B cell (primary cell): ENCODE measurements around the gene DIS3L2. TPM values are rescaled to one million over a fixed set of nuclear protein-coding genes. Genes with fewer than 3 reads are reported as not detected.

Experiments
- ATAC-seq: fragments of 200-7000 bp; cut with Tn5 transposase; one replicate; pipeline ENCODE4 v1.10.0; 2021; ENCODE audit warnings: low read depth, mild to moderate bottlenecking, moderate number of reproducible peaks, moderate library complexity
- CTCF ChIA-PET: fragments of 350-600 bp; sonication (Branson Sonifier 250); formaldehyde crosslinking; loops from one replicate; lab custom pipeline; 2021; ENCODE audit warnings: antibody characterized with exemption, inconsistent platforms; lab: Charles Lee
- POLR2A ChIA-PET: fragments of 350-600 bp; sonication (Branson Sonifier 250); formaldehyde crosslinking; loops from one replicate; lab custom pipeline; 2021; ENCODE audit warnings: antibody characterized with exemption; lab: Charles Lee
- DNase-seq: peaks from one replicate; pipeline ENCODE4 v3.0.0; 2013
- H2AFZ ChIP-seq: 2 replicates; pipeline ENCODE4 v1.6.1; 2012; ENCODE audit warnings: mild to moderate bottlenecking, low read depth, low read length; ENCODE audit not compliant: insufficient read depth, poor library complexity, severe bottlenecking
- H3K27ac ChIP-seq, 2 donors: 1 replicate in 1 of 2; 2 replicates in 1 of 2; pipeline ENCODE4 v1.5.1; 2012 to 2013; ENCODE audit warnings: low read length in 2 of 2, mild to moderate bottlenecking in 2 of 2, moderate library complexity in 1 of 2
- H3K27me3 ChIP-seq, 4 experiments: fragments of 200-600 bp in 1 of 4; sonication (generic) in 1 of 4; replicated peaks in 1 of 4; 1 replicate in 2 of 4; 2 replicates in 2 of 4; pipeline versions ENCODE4 v1.6.1 to v1.7.0; 2013 to 2016; ENCODE audit warnings: low read length in 3 of 4, mild to moderate bottlenecking in 2 of 4, mixed read lengths in 1 of 4, moderate library complexity in 1 of 4; ENCODE audit not compliant: insufficient read depth in 4 of 4, control insufficient read depth in 3 of 4; ENCODE audit errors: control extremely low read depth in 1 of 4
- H3K36me3 ChIP-seq, 2 experiments: replicated peaks in 1 of 2; 1 replicate in 1 of 2; 2 replicates in 1 of 2; pipeline versions ENCODE4 v1.6.1 to v1.7.1; 2013; ENCODE audit warnings: low read length in 1 of 2; ENCODE audit not compliant: insufficient read depth in 2 of 2, control insufficient read depth in 1 of 2; ENCODE audit errors: control extremely low read depth in 1 of 2, extremely low read depth in 1 of 2
- H3K4me1 ChIP-seq, 2 donors: fragments of 200-600 bp in 1 of 2; sonication (generic) in 1 of 2; 1 replicate in 1 of 2; 2 replicates in 1 of 2; pipeline versions ENCODE4 v1.5.1 to v1.6.1; 2013 to 2017; ENCODE audit warnings: low read length in 2 of 2; ENCODE audit not compliant: control insufficient read depth in 2 of 2, insufficient read depth in 2 of 2
- H3K4me2 ChIP-seq: replicated peaks from 2 replicates; pipeline ENCODE3; 2012; ENCODE audit warnings: mild to moderate bottlenecking, low read depth, low read length; ENCODE audit not compliant: poor library complexity, severe bottlenecking
- H3K4me3 ChIP-seq, 5 experiments: fragments of 200-600 bp in 1 of 5; sonication (generic) in 1 of 5; 1 replicate in 3 of 5; 2 replicates in 2 of 5; pipeline versions ENCODE4 v1.5.1 to v1.7.0; 2011 to 2016; ENCODE audit warnings: low read length in 4 of 5, mild to moderate bottlenecking in 4 of 5, low read depth in 2 of 5, control low read depth in 1 of 5, moderate library complexity in 1 of 5; ENCODE audit not compliant: insufficient read depth in 1 of 5; ENCODE audit errors: control extremely low read depth in 1 of 5, extremely low read depth in 1 of 5
- H3K79me2 ChIP-seq: fragments of 200-600 bp; sonication (generic); one replicate; pipeline ENCODE4 v1.6.0; 2016; ENCODE audit warnings: low read length; ENCODE audit not compliant: control insufficient read depth, insufficient read depth
- H3K9ac ChIP-seq: fragments of 200-600 bp; sonication (generic); 2 replicates; pipeline ENCODE4 v1.6.1; 2017; ENCODE audit warnings: mild to moderate bottlenecking, low read length, moderate library complexity
- H3K9me3 ChIP-seq, 3 donors: one replicate each; pipeline versions ENCODE4 v1.6.1 to v1.7.1; 2013; ENCODE audit warnings: low read length in 2 of 3; ENCODE audit not compliant: control insufficient read depth in 2 of 3, insufficient read depth in 1 of 3; ENCODE audit errors: control extremely low read depth in 1 of 3
- H4K20me1 ChIP-seq: 2 replicates; pipeline ENCODE4 v1.6.0; 2012; ENCODE audit warnings: mild to moderate bottlenecking, low read length; ENCODE audit not compliant: insufficient read depth, control insufficient read depth, poor library complexity, severe bottlenecking
- H3K27ac Mint-ChIP-seq: one replicate; pipeline ENCODE4 v1.8.0; 2021; ENCODE audit warnings: mixed read lengths
- H3K27me3 Mint-ChIP-seq: one replicate; pipeline ENCODE4 v1.8.0; 2021; ENCODE audit warnings: mixed read lengths
- H3K4me1 Mint-ChIP-seq: one replicate; pipeline ENCODE4 v1.8.0; 2021; ENCODE audit warnings: mixed read lengths
- H3K4me3 Mint-ChIP-seq: one replicate; pipeline ENCODE4 v1.8.0; 2021; ENCODE audit warnings: mixed read lengths
- H3K9me3 Mint-ChIP-seq: one replicate; pipeline ENCODE4 v1.8.0; 2022; ENCODE audit warnings: mixed read lengths; ENCODE audit not compliant: insufficient read depth
- EZH2 ChIP-seq: IDR thresholded peaks from 2 replicates; pipeline ENCODE4 v1.6.1; 2012; ENCODE audit warnings: borderline replicate concordance, low read depth, mild to moderate bottlenecking, moderate library complexity, low read length; ENCODE audit not compliant: insufficient read depth, poor library complexity, severe bottlenecking
- WGBS: methylation state at CpG from one replicate; pipeline ENCODE4 v1.1.5; 2013; ENCODE audit warnings: missing lambda C conversion rate; ENCODE audit not compliant: insufficient coverage; 5-methylcytosine and 5-hydroxymethylcytosine counted together
- intact Hi-C: fragments of 100-400 bp; cut with micrococcal nuclease; formaldehyde crosslinking; loops from one replicate; pipeline ENCODE4 v1.10.0; 2022
- polyA plus RNA-seq: library from polyadenylated mRNA; depleted of rRNA; stranded (reverse); fragments of >200 nt; gene quantifications from 2 replicates; pipeline ENCODE4 v1.2.3, GENCODE V29; 2012
- total RNA-seq, 2 donors: library from RNA; stranded (reverse); fragments of 120-200 nt in 1 of 2; gene quantifications; 1 replicate in 1 of 2; 2 replicates in 1 of 2; pipeline versions ENCODE4 v1.2.3 to v1.2.4, GENCODE V29; 2013 to 2022
- TF ChIP-seq, protein P1 (sequence below): fragments of 200-600 bp; IDR thresholded peaks from one replicate; pipeline ENCODE4 v1.8.0; 2022; ENCODE audit warnings: antibody characterized with exemption, mild to moderate bottlenecking

The DIS3L2 gene
- total and polyA plus RNA-seq, 2 donors (not counting 1 experiment from before 2014, with no cell fraction given) = 34.5 to 70.1 TPM

GRCh38 chr2:232231554-232231953 lies 270.0 kb downstream of the DIS3L2 start:
- H3K27ac Mint-ChIP-seq = no peak overlapping the region
- no peak overlapping the region for H3K27ac ChIP-seq
- H3K79me2 ChIP-seq = no peaks in the 10 kb centered on the region
- no peaks in the 10 kb centered on the region for H3K27me3 ChIP-seq
- H3K9me3 Mint-ChIP-seq = no peaks in the 10 kb centered on the region
- no peaks in the 10 kb centered on the region for H3K27me3 Mint-ChIP-seq
- H3K4me3 Mint-ChIP-seq = no peak overlapping the region
- 98% methylated on average over 3 of the region's 4 CpGs for WGBS
- intact Hi-C loops = no loop called here
- no peak overlapping the region for H3K4me3 ChIP-seq
- no peaks in the 10 kb centered on the region for H3K4me1 Mint-ChIP-seq
- no peaks in the 10 kb centered on the region for H3K9me3 ChIP-seq
- DNase-seq (no peak), ATAC-seq (no peak)
- H3K36me3 ChIP-seq = peaks cover 0 to 6% of the 10 kb centered on the region in 2 experiments
- H2AFZ ChIP-seq = no peak overlapping the region
- no peak overlapping the region for H3K9ac ChIP-seq
- H3K4me1 ChIP-seq = no peaks in the 10 kb centered on the region
- TF ChIP-seq, protein P1, sequence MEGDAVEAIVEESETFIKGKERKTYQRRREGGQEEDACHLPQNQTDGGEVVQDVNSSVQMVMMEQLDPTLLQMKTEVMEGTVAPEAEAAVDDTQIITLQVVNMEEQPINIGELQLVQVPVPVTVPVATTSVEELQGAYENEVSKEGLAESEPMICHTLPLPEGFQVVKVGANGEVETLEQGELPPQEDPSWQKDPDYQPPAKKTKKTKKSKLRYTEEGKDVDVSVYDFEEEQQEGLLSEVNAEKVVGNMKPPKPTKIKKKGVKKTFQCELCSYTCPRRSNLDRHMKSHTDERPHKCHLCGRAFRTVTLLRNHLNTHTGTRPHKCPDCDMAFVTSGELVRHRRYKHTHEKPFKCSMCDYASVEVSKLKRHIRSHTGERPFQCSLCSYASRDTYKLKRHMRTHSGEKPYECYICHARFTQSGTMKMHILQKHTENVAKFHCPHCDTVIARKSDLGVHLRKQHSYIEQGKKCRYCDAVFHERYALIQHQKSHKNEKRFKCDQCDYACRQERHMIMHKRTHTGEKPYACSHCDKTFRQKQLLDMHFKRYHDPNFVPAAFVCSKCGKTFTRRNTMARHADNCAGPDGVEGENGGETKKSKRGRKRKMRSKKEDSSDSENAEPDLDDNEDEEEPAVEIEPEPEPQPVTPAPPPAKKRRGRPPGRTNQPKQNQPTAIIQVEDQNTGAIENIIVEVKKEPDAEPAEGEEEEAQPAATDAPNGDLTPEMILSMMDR = no peak
- no peak for TF ChIP-seq EZH2
- POLR2A ChIA-PET = no interaction called here
- H4K20me1 ChIP-seq = no peaks in the 10 kb centered on the region
- CTCF ChIA-PET = interaction anchor here (1.3 kb wide), 1 partner anchor 306 kb away, joined by 3 read pairs; the partner anchor contains the start of gene NPPC
- no peak overlapping the region for H3K4me2 ChIP-seq

DNA sequence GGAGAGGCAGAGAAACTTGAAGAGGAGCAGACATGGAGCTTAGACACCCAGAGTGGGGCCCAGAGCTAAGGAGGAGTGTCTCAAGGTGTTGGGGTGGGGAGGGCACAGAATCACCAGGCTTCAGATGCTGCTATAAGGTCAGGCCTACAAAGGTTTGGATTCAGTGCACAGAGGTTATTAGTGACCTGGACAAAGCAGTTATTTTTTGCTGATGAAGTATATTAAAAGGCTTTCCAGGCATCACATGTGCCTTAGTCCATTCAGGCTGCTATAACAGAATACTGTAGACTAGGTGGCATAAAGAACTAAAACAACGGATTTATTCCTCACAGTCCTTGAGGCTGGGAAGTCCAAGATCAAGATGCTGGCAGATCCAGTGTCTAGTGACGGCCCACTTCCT lies 271.4 kb downstream of the DIS3L2 start:
- no peaks in the 10 kb centered on the region for H3K4me1 ChIP-seq
- TF ChIP-seq, protein P1 = no peak
- TF ChIP-seq EZH2 = no peak
- no peak overlapping the region for H3K4me3 Mint-ChIP-seq
- H3K9me3 Mint-ChIP-seq = no peaks in the 10 kb centered on the region
- no peak for DNase-seq
- ChIA-PET CTCF (no interaction called here), POLR2A (no interaction called here)
- H3K4me2 ChIP-seq = no peak overlapping the region
- H3K27ac ChIP-seq = no peak overlapping the region
- no peak for ATAC-seq
- H3K27me3 ChIP-seq = no peaks in the 10 kb centered on the region
- intact Hi-C loops = no loop called here
- H2AFZ ChIP-seq = no peak overlapping the region
- H3K9ac ChIP-seq = no peak overlapping the region
- no peaks in the 10 kb centered on the region for H3K79me2 ChIP-seq
- H3K27me3 Mint-ChIP-seq = no peaks in the 10 kb centered on the region
- no peak overlapping the region for H3K27ac Mint-ChIP-seq
- no peaks in the 10 kb centered on the region for H4K20me1 ChIP-seq
- no peaks in the 10 kb centered on the region for H3K4me1 Mint-ChIP-seq
- H3K36me3 ChIP-seq = peaks cover 0 to 9% of the 10 kb centered on the region in 2 experiments
- no peak overlapping the region for H3K4me3 ChIP-seq
- 100% methylated on average over 2 of the region's 2 CpGs for WGBS
- H3K9me3 ChIP-seq = no peaks in the 10 kb centered on the region
